ENCODE measurements around the gene EXOC4. TPM values are rescaled to one million over a fixed set of nuclear protein-coding genes. Genes with fewer than 3 reads are reported as not detected.
"Not testable (repeated sequence)": the region's sequence is repeated elsewhere in the genome, so short reads cannot be mapped to it uniquely, and the experiment has no call there.

Gene EXOC4
- total and polyA plus RNA-seq, 12 donors: 7.5 to 41.7 (median 34.6) TPM

GRCh38 chr7:133904776-133905175 is 651.9 kb downstream of the EXOC4 start:
- Histone ChIP-seq H3K27ac (no peak overlapping the region), H3K36me3 (no peaks in the 10 kb centered on the region), H3K27me3 (no peaks in the 10 kb centered on the region), H3K4me3 (no peak overlapping the region), H3K9me3 (no peaks in the 10 kb centered on the region), H3K4me1 (peaks cover 0 to 11% (median 0%) of the 10 kb centered on the region in 9 donors)
- ATAC-seq (no peak), DNase-seq (no peak)
- 50 to 53% methylated on average over 4 of the region's 4 CpGs for WGBS, 2 donors
- TF ChIP-seq CTCF (IDR thresholded peaks at IDR 0.05): no peak
- intact Hi-C loops (cut with DNase I): no loop called here

GRCh38 chr7:133906553-133906952 is 653.7 kb downstream of the EXOC4 start:
- H3K9me3 ChIP-seq; ATAC-seq; H3K27ac ChIP-seq; H3K36me3 ChIP-seq; H3K27me3 ChIP-seq; H3K4me3 ChIP-seq; intact Hi-C loops (cut with DNase I); DNase-seq: not testable (repeated sequence)
- H3K4me1 ChIP-seq: peaks cover 0 to 11% (median 0%) of the 10 kb centered on the region in 9 donors
- WGBS, 2 donors: 94 to 98% methylated on average over 15 to 18 of the region's 18 CpGs

GRCh38 chr7:133910761-133911160 is 657.9 kb downstream of the EXOC4 start:
- Histone ChIP-seq H3K27ac (no peak overlapping the region), H3K36me3 (no peaks in the 10 kb centered on the region), H3K9me3 (peaks cover 0 to 3% (median 0%) of the 10 kb centered on the region in 11 donors), H3K27me3 (no peaks in the 10 kb centered on the region), H3K4me1 (peaks cover 0 to 4% (median 0%) of the 10 kb centered on the region in 9 donors), H3K4me3 (no peak overlapping the region)
- intact Hi-C loops (cut with DNase I): no loop called here
- DNase-seq (no peak), ATAC-seq (no peak)
- TF ChIP-seq CTCF (IDR thresholded peaks at IDR 0.05): no peak
- 81% methylated on average over 4 of the region's 4 CpGs for WGBS, 2 donors

GRCh38 chr7:133911724-133912123 is 658.8 kb downstream of the EXOC4 start:
- intact Hi-C loops (cut with DNase I): no loop called here
- Histone ChIP-seq H3K27ac (no peak overlapping the region), H3K4me1 (peaks cover 0 to 4% (median 0%) of the 10 kb centered on the region in 9 donors), H3K27me3 (no peaks in the 10 kb centered on the region), H3K36me3 (peaks cover 0 to 5% (median 0%) of the 10 kb centered on the region in 9 donors), H3K9me3 (peaks cover 0 to 3% (median 0%) of the 10 kb centered on the region in 11 donors), H3K4me3 (no peak overlapping the region)
- 99% methylated on average over 2 of the region's 2 CpGs for WGBS, 2 donors
- TF ChIP-seq CTCF (IDR thresholded peaks at IDR 0.05): no peak
- ATAC-seq (no peak), DNase-seq (no peak)

- ATAC-seq: no peak
- peaks cover 0 to 4% (median 0%) of the 10 kb centered on the region in 9 donors for H3K4me1 ChIP-seq
- no peak overlapping the region for H3K4me3 ChIP-seq
- no peak overlapping the region for H3K27ac ChIP-seq
- H3K27me3 ChIP-seq: no peaks in the 10 kb centered on the region
- peaks cover 0 to 3% (median 0%) of the 10 kb centered on the region in 11 donors for H3K9me3 ChIP-seq
- peaks cover 0 to 13% (median under 1%) of the 10 kb centered on the region in 9 donors for H3K36me3 ChIP-seq
- intact Hi-C loops (cut with DNase I): no loop called here
- TF ChIP-seq CTCF (IDR thresholded peaks at IDR 0.05): no peak
- no peak for DNase-seq
- WGBS, 2 donors: 85% methylated on average over 2 of the region's 2 CpGs
These were observed 660.2 kb downstream of the EXOC4 start for GRCh38 chr7:133912916-133913697.

All from heart right ventricle (tissue), 16 donors.